Measurements from ENCODE around the gene BMX. TPM values are rescaled to one million over a fixed set of nuclear protein-coding genes. Genes with fewer than 3 reads are reported as not detected.
A peak's percentile ranks its signal among the peaks of the same experiment; 100 is the strongest.

The BMX gene
- total RNA-seq, 5 donors from 2014 or later (not counting 1 experiment from before 2014, with no cell fraction given) = not detected

DNA sequence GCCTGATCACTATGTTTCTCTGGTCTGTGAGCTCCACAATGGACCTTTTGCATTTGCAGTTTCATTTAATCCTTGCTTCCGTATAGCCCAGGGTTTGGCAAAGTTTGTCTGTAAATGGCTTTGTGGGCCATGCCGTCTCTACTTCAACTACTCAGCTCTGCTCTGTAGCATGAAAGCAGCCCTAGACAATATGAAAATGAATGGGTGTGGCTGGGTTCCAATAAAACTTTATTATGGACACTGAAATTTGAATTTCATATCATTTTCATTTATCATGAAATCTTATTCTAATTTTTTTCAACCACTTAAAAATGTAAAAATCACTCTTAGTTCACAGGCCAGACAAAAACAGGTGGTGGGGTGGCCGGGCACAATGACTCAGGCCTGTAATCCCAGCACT is 58.6 kb downstream of the BMX start:
- Histone ChIP-seq H3K27me3 (replicated peaks in 1 of 2; ENCODE audit: control insufficient read depth in 2 of 2, extremely low read depth in 1 of 2, insufficient read depth in 2 of 2, low read length in 1 of 2) (no peaks in the 10 kb centered on the region), H3K36me3 (ENCODE audit: control insufficient read depth in 2 of 2, extremely low read depth in 1 of 2, insufficient read depth in 1 of 2, low read length in 1 of 2) (no peaks in the 10 kb centered on the region), H3K4me1 (ENCODE audit: control insufficient read depth in 1 of 2, extremely low read depth in 1 of 2, insufficient read depth in 2 of 2, low read length in 2 of 2) (no peaks in the 10 kb centered on the region), H3K9me3 (no peaks in the 10 kb centered on the region), H3K27ac (ENCODE audit: low read length) (no peak overlapping the region), H3K4me3 (ENCODE audit: control insufficient read depth in 1 of 2, extremely low read depth in 1 of 2, low read length in 1 of 2) (no peak overlapping the region)
- Mint-ChIP-seq H3K36me3 (no peaks in the 10 kb centered on the region), H3K4me3 (no peak overlapping the region), H3K27ac (no peak overlapping the region), H3K4me1 (no peaks in the 10 kb centered on the region), H3K9me3 (no peaks in the 10 kb centered on the region), H3K27me3 (peaks cover 0 to 24% of the 10 kb centered on the region in 2 donors)
- ChIA-PET POLR2A (no interaction called here), CTCF (no interaction called here)
- ATAC-seq (replicated peaks in 1 of 4) (no peak), DNase-seq (no peak)
- WGBS (ENCODE audit: insufficient coverage) = no CpG with 5 or more reads among the region's 3 CpGs

DNA sequence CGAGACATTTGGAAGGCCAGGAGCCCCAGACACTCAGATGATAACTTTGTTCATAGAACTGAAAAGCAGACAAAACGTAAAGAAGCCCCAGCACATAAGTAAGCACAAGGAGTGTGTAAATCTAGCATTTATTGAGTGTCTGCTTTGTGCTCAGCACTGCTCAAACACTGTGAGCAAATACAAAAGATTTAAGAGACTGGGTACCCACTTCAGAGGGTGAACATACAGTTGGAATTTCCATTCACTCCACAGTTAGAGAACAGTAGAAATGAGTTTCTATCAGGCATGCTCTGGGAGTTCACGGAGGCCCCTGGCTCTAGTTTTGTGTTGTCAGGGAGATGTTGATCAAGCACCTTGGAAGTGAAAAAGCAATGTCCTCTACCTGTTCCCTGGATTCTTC is 60.3 kb downstream of the BMX start:
- Mint-ChIP-seq H3K4me1 (no peaks in the 10 kb centered on the region), H3K9me3 (no peaks in the 10 kb centered on the region), H3K27me3 (peaks cover 0 to 29% of the 10 kb centered on the region in 2 donors), H3K27ac (no peak overlapping the region), H3K4me3 (no peak overlapping the region), H3K36me3 (no peaks in the 10 kb centered on the region)
- Histone ChIP-seq H3K27me3 (replicated peaks in 1 of 2; ENCODE audit: control insufficient read depth in 2 of 2, extremely low read depth in 1 of 2, insufficient read depth in 2 of 2, low read length in 1 of 2) (peaks cover 0 to 2% of the 10 kb centered on the region in 2 experiments), H3K27ac (ENCODE audit: low read length) (no peak overlapping the region), H3K36me3 (ENCODE audit: control insufficient read depth in 2 of 2, extremely low read depth in 1 of 2, insufficient read depth in 1 of 2, low read length in 1 of 2) (no peaks in the 10 kb centered on the region), H3K9me3 (no peaks in the 10 kb centered on the region), H3K4me1 (ENCODE audit: control insufficient read depth in 1 of 2, extremely low read depth in 1 of 2, insufficient read depth in 2 of 2, low read length in 2 of 2) (no peaks in the 10 kb centered on the region), H3K4me3 (ENCODE audit: control insufficient read depth in 1 of 2, extremely low read depth in 1 of 2, low read length in 1 of 2) (no peak overlapping the region)
- ATAC-seq (replicated peaks in 1 of 4) = no peak
- no peak for DNase-seq
- POLR2A ChIA-PET = no interaction called here
- CTCF ChIA-PET = no interaction called here
- WGBS (ENCODE audit: insufficient coverage) = 60% methylated on average over 1 of the region's 3 CpGs

DNA sequence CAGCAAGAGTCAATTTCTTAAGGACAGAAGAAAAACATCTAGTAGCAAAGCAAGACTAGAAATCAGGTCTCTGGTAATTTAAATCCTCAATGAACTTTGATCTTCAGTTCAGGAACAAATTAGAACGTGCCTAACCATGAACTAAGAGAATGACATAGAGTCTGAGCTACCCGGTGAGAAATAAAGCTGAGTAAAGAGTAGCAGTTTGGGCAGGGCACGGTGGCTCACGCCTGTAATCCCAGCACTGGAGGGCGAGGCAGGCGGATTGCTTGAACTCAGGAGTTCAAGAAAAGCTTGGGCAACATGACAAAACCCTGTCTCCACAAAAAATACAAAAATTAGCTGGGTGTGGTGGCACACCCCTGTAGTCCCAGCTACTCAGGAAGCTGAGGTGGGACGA is 62.4 kb downstream of the BMX start:
- Histone ChIP-seq H3K27ac (ENCODE audit: low read length) (no peak overlapping the region), H3K36me3 (ENCODE audit: control insufficient read depth in 2 of 2, extremely low read depth in 1 of 2, insufficient read depth in 1 of 2, low read length in 1 of 2) (no peaks in the 10 kb centered on the region), H3K9me3 (no peaks in the 10 kb centered on the region), H3K27me3 (replicated peaks in 1 of 2; ENCODE audit: control insufficient read depth in 2 of 2, extremely low read depth in 1 of 2, insufficient read depth in 2 of 2, low read length in 1 of 2) (peaks cover 0 to 2% of the 10 kb centered on the region in 2 experiments), H3K4me1 (ENCODE audit: control insufficient read depth in 1 of 2, extremely low read depth in 1 of 2, insufficient read depth in 2 of 2, low read length in 2 of 2) (no peaks in the 10 kb centered on the region), H3K4me3 (ENCODE audit: control insufficient read depth in 1 of 2, extremely low read depth in 1 of 2, low read length in 1 of 2) (no peak overlapping the region)
- H3K4me3 Mint-ChIP-seq = no peak overlapping the region
- H3K36me3 Mint-ChIP-seq = no peaks in the 10 kb centered on the region
- H3K4me1 Mint-ChIP-seq = no peaks in the 10 kb centered on the region
- H3K27ac Mint-ChIP-seq = no peak overlapping the region
- peaks cover 0 to 41% of the 10 kb centered on the region in 2 donors for H3K27me3 Mint-ChIP-seq
- POLR2A ChIA-PET = interaction anchor here in 1 of 2 donors (0.6 kb wide), 1 partner anchor 1109 kb away, joined by 3 read pairs; no protein-coding TSS in a partner anchor
- DNase-seq = no peak
- 65% methylated on average over 2 of the region's 7 CpGs for WGBS (ENCODE audit: insufficient coverage)
- no peaks in the 10 kb centered on the region for H3K9me3 Mint-ChIP-seq
- no peak for ATAC-seq (replicated peaks in 1 of 4)
- CTCF ChIA-PET = no interaction called here

DNA sequence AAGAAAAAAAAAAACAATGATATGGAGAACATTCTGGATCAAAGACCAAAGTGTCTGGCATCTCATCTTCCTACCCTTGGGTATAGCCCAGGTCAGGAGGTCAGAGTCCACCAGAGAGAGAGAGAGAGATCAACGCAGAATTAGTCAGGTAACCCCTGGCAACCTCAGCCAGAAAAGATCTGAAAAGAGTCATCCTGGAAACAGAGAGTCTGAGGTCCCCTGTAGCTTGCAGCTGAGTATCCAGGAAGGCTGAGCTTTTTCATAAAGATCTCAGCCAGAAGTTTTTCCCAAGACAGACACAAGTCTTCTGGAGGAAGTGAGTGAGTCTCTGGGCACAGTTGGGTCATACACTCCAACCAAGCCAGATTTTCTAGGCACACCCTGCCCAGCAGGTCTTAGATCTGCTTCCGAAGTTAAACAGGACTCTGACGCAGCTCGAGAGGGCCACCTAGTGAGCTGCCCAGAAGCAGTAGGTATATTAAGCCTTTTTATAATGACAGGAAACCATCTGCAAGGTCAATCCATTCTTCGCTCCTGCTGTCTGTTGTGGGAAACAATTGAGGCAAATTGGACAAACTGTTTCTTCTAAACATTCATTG is 64.5 kb downstream of the BMX start:
- H3K4me3 ChIP-seq (ENCODE audit: control insufficient read depth in 1 of 2, extremely low read depth in 1 of 2, low read length in 1 of 2) = no peak overlapping the region
- no peak overlapping the region for H3K4me3 Mint-ChIP-seq
- H3K27me3 Mint-ChIP-seq = peaks cover 0 to 48% of the 10 kb centered on the region in 2 donors
- no peaks in the 10 kb centered on the region for H3K36me3 ChIP-seq (ENCODE audit: control insufficient read depth in 2 of 2, extremely low read depth in 1 of 2, insufficient read depth in 1 of 2, low read length in 1 of 2)
- H3K27ac ChIP-seq (ENCODE audit: low read length) = no peak overlapping the region
- ChIA-PET CTCF (interaction anchor here in 1 of 2 donors (0.6 kb wide), 1 partner anchor 213 kb away, joined by 3 read pairs; no protein-coding TSS in a partner anchor), POLR2A (no interaction called here)
- ATAC-seq (replicated peaks in 1 of 4) (no peak), DNase-seq (peak in 15 of 35 experiments; percentile 0 to 18 (median 4))
- H3K27me3 ChIP-seq (replicated peaks in 1 of 2; ENCODE audit: control insufficient read depth in 2 of 2, extremely low read depth in 1 of 2, insufficient read depth in 2 of 2, low read length in 1 of 2) = peaks cover 2 to 3% of the 10 kb centered on the region in 2 experiments
- no peaks in the 10 kb centered on the region for H3K36me3 Mint-ChIP-seq
- WGBS (ENCODE audit: insufficient coverage) = no CpG with 5 or more reads among the region's 5 CpGs
- no peaks in the 10 kb centered on the region for H3K9me3 ChIP-seq
- no peaks in the 10 kb centered on the region for H3K4me1 ChIP-seq (ENCODE audit: control insufficient read depth in 1 of 2, extremely low read depth in 1 of 2, insufficient read depth in 2 of 2, low read length in 2 of 2)
- no peaks in the 10 kb centered on the region for H3K4me1 Mint-ChIP-seq
- H3K27ac Mint-ChIP-seq = no peak overlapping the region
- H3K9me3 Mint-ChIP-seq = no peaks in the 10 kb centered on the region

DNA sequence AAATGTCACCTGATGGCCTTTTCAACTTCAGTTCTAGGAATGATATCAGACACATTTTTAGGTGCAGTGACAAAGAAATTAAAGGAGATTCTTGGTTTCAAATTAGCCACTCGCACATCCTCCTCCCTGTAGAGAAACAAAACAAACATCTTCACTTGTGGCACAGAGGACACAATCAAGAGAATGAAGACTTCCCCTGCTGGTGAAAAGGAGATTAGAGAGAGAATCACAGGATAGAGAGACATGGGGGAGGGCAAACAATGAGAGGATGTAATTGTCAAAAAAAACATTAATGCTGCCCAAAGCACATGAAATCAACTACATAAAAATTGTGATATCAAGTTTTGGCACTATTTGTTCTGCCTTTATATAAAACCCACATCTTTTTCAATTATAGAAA is 65.6 kb downstream of the BMX start:
- H3K9me3 ChIP-seq = no peaks in the 10 kb centered on the region
- Mint-ChIP-seq H3K9me3 (no peaks in the 10 kb centered on the region), H3K4me1 (no peaks in the 10 kb centered on the region), H3K4me3 (no peak overlapping the region), H3K36me3 (no peaks in the 10 kb centered on the region), H3K27ac (no peak overlapping the region), H3K27me3 (peaks cover 0 to 47% of the 10 kb centered on the region in 2 donors)
- no peak overlapping the region for H3K4me3 ChIP-seq (ENCODE audit: control insufficient read depth in 1 of 2, extremely low read depth in 1 of 2, low read length in 1 of 2)
- CTCF ChIA-PET = no interaction called here
- no peak for DNase-seq
- no peaks in the 10 kb centered on the region for H3K4me1 ChIP-seq (ENCODE audit: control insufficient read depth in 1 of 2, extremely low read depth in 1 of 2, insufficient read depth in 2 of 2, low read length in 2 of 2)
- no CpG with 5 or more reads among the region's 1 CpG for WGBS (ENCODE audit: insufficient coverage)
- H3K27me3 ChIP-seq (replicated peaks in 1 of 2; ENCODE audit: control insufficient read depth in 2 of 2, extremely low read depth in 1 of 2, insufficient read depth in 2 of 2, low read length in 1 of 2) = peaks cover 2 to 3% of the 10 kb centered on the region in 2 experiments
- H3K36me3 ChIP-seq (ENCODE audit: control insufficient read depth in 2 of 2, extremely low read depth in 1 of 2, insufficient read depth in 1 of 2, low read length in 1 of 2) = no peaks in the 10 kb centered on the region
- no peak for ATAC-seq (replicated peaks in 1 of 4)
- POLR2A ChIA-PET = no interaction called here
- no peak overlapping the region for H3K27ac ChIP-seq (ENCODE audit: low read length)

DNA sequence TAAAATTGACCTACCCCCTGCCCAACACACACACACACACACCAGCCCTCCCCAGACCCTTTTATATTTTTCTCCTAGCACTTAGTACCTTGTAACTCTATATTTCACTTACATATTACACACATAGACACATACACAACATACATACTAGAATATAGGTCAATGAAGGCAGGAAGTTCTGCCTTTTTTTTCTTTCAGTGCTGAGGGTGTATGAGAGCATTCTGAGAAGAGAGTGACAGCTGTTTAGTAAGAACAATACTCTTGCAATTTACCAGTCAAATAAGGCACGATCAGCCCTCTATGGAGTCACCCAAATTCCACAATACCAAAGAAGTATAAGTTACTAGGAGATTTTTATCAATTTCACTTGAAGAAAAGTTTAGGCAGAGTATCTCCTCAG is 66.7 kb downstream of the BMX start:
- H3K27ac Mint-ChIP-seq = no peak overlapping the region

More for the DNA sequence above, 66.7 kb downstream of the BMX start:
- WGBS (ENCODE audit: insufficient coverage) = no CpG with 5 or more reads among the region's 1 CpG
- no peaks in the 10 kb centered on the region for H3K36me3 ChIP-seq (ENCODE audit: control insufficient read depth in 2 of 2, extremely low read depth in 1 of 2, insufficient read depth in 1 of 2, low read length in 1 of 2)
- Mint-ChIP-seq H3K9me3 (no peaks in the 10 kb centered on the region), H3K4me3 (no peak overlapping the region), H3K27me3 (peaks cover 0 to 47% of the 10 kb centered on the region in 2 donors), H3K4me1 (no peaks in the 10 kb centered on the region), H3K36me3 (no peaks in the 10 kb centered on the region)
- H3K9me3 ChIP-seq = no peaks in the 10 kb centered on the region
- DNase-seq = no peak
- CTCF ChIA-PET = no interaction called here
- POLR2A ChIA-PET = no interaction called here
- H3K4me1 ChIP-seq (ENCODE audit: control insufficient read depth in 1 of 2, extremely low read depth in 1 of 2, insufficient read depth in 2 of 2, low read length in 2 of 2) = no peaks in the 10 kb centered on the region
- H3K27me3 ChIP-seq (replicated peaks in 1 of 2; ENCODE audit: control insufficient read depth in 2 of 2, extremely low read depth in 1 of 2, insufficient read depth in 2 of 2, low read length in 1 of 2) = peaks cover 2 to 3% of the 10 kb centered on the region in 2 experiments
- no peak overlapping the region for H3K4me3 ChIP-seq (ENCODE audit: control insufficient read depth in 1 of 2, extremely low read depth in 1 of 2, low read length in 1 of 2)
- H3K27ac ChIP-seq (ENCODE audit: low read length) = no peak overlapping the region
- ATAC-seq (replicated peaks in 1 of 4) = no peak

Measured in T-cell (primary cell).